ENCODE measurements around the gene GLG1. TPM values are rescaled to one million over a fixed set of nuclear protein-coding genes. Genes with fewer than 3 reads are reported as not detected.

Gene GLG1
- total RNA-seq, 1 experiment from 2014 or later, result 99.1 TPM

DNA sequence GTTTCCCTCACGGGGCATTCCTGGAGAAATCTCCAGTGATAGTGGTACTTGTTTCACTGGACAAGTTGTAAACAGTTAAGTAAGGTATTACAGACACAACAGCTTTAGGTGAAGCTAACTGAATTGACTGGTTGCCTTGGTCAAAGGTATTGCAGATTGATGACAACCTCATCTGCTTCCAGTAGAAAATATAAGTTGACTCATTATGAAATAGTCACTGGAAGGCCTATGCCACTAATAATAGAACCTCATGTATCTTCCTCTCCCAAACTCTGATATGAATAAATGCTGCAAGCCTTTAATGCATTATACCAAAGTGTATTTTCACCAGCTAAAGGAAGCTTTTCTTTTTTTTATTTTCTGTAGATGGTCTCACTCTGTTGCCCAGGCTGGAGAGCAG lies 44.8 kb downstream of the GLG1 start:
- no peak for DNase-seq (ENCODE audit: unreplicated experiment)
- Mint-ChIP-seq H3K36me3 (ENCODE audit: insufficient read depth, unreplicated experiment) (no peaks in the 10 kb centered on the region), H3K4me1 (ENCODE audit: insufficient read depth, unreplicated experiment) (peaks cover 10% of the 10 kb centered on the region), H3K27ac (ENCODE audit: low read depth, unreplicated experiment) (no peak overlapping the region), H3K27me3 (ENCODE audit: insufficient read depth, unreplicated experiment) (no peaks in the 10 kb centered on the region), H3K9me3 (ENCODE audit: unreplicated experiment) (no peaks in the 10 kb centered on the region), H3K4me3 (ENCODE audit: unreplicated experiment) (no peak overlapping the region)
- intact Hi-C loops (cut with micrococcal nuclease), result no loop called here
- no TSS peak for BruUV-seq (replicated peaks)
- POLR2A ChIA-PET, result interaction anchor here (0.7 to 1.9 kb wide), 4 partner anchors 9 to 452 kb away, joined by 4 to 11 read pairs (median 4); partner anchors contain the start of gene GLG1
- no peak for TF ChIP-seq CTCF (IDR thresholded peaks at IDR 0.05; ENCODE audit: unreplicated experiment)
- CTCF ChIA-PET, result interaction anchor here (0.6 to 1.8 kb wide), 4 partner anchors 10 to 49 kb away, joined by 3 to 6 read pairs (median 4); no protein-coding TSS in a partner anchor

- ChIA-PET CTCF (interaction anchor here (0.6 to 1.4 kb wide), 2 partner anchors 12 to 17 kb away, joined by 4 to 6 read pairs; no protein-coding TSS in a partner anchor), POLR2A (interaction anchor here (0.6 to 1.9 kb wide), 4 partner anchors 10 to 453 kb away, joined by 3 to 5 read pairs (median 4); partner anchors contain the start of gene GLG1)
- no peak overlapping the region for H3K27ac Mint-ChIP-seq (ENCODE audit: low read depth, unreplicated experiment)
- no peaks in the 10 kb centered on the region for H3K36me3 Mint-ChIP-seq (ENCODE audit: insufficient read depth, unreplicated experiment)
- intact Hi-C loops (cut with micrococcal nuclease), result no loop called here
- no peaks in the 10 kb centered on the region for H3K9me3 Mint-ChIP-seq (ENCODE audit: unreplicated experiment)
- DNase-seq (ENCODE audit: unreplicated experiment), result no peak
- TF ChIP-seq CTCF (IDR thresholded peaks at IDR 0.05; ENCODE audit: unreplicated experiment), result no peak
- no peak overlapping the region for H3K4me3 Mint-ChIP-seq (ENCODE audit: unreplicated experiment)
- no TSS peak for BruUV-seq (replicated peaks)
- peaks cover 10% of the 10 kb centered on the region for H3K4me1 Mint-ChIP-seq (ENCODE audit: insufficient read depth, unreplicated experiment)
- no peaks in the 10 kb centered on the region for H3K27me3 Mint-ChIP-seq (ENCODE audit: insufficient read depth, unreplicated experiment)
These were observed 45.3 kb downstream of the GLG1 start for GRCh38 chr16:74561626-74562025.

DNA sequence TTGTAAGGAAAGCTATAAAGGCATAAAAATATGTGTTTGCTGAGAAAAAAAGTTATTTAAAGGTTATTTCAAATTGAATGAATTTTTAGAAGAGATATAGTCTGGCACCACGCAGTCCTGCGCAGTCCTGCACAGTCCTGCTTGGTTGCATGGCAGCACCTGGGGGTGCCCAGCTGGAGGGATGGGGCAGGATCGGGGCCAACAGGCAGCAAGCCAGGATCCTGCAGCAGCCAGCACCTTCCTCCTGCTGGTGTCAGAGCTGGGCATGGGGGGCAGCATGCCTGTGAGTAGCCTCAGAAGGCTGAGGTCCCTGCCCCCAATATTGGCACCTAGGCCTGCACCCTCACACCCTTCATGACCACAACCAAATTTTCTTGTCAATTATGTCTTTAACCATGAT lies 46.0 kb downstream of the GLG1 start:
- no TSS peak for BruUV-seq (replicated peaks)
- CTCF ChIA-PET, result no interaction called here

DNA sequence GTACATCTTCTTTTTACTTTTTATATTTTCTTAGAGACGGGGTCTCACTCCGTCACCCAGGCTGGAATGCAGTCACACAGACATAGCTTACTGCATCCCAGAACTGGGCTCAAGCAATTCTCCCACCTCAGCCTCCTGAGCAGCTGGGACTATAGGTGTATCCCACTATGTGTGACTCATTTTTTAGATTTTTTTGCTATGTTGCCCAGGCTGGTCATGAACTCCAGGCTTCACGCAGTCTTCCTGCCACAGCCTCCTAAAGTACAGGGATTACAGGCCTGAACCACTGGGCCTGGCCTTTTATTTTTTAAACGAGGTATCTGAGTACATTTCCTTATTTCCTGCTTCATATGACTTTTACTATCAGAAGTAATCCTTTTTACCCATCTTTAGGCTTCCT lies 48.0 kb downstream of the GLG1 start:
- H3K4me3 Mint-ChIP-seq (ENCODE audit: unreplicated experiment), result no peak overlapping the region
- ChIA-PET POLR2A (interaction anchor here (0.7 kb wide), 1 partner anchor 48 kb away, joined by 5 read pairs; the partner anchor contains the start of gene GLG1), CTCF (interaction anchor here (0.6 to 0.7 kb wide), 2 partner anchors 109 to 116 kb away, joined by 3 to 4 read pairs; no protein-coding TSS in a partner anchor)
- no peaks in the 10 kb centered on the region for H3K27me3 Mint-ChIP-seq (ENCODE audit: insufficient read depth, unreplicated experiment)
- H3K4me1 Mint-ChIP-seq (ENCODE audit: insufficient read depth, unreplicated experiment), result peaks cover 2% of the 10 kb centered on the region
- H3K36me3 Mint-ChIP-seq (ENCODE audit: insufficient read depth, unreplicated experiment), result no peaks in the 10 kb centered on the region
- DNase-seq (ENCODE audit: unreplicated experiment), result no peak
- TF ChIP-seq CTCF (IDR thresholded peaks at IDR 0.05; ENCODE audit: unreplicated experiment), result no peak
- H3K9me3 Mint-ChIP-seq (ENCODE audit: unreplicated experiment), result no peaks in the 10 kb centered on the region
- BruUV-seq (replicated peaks), result no TSS peak
- no peak overlapping the region for H3K27ac Mint-ChIP-seq (ENCODE audit: low read depth, unreplicated experiment)
- intact Hi-C loops (cut with micrococcal nuclease), result no loop called here

More for the DNA sequence above, 46.0 kb downstream of the GLG1 start:
- no peaks in the 10 kb centered on the region for H3K27me3 Mint-ChIP-seq (ENCODE audit: insufficient read depth, unreplicated experiment)
- peaks cover 10% of the 10 kb centered on the region for H3K4me1 Mint-ChIP-seq (ENCODE audit: insufficient read depth, unreplicated experiment)
- intact Hi-C loops (cut with micrococcal nuclease), result no loop called here
- no peak overlapping the region for H3K27ac Mint-ChIP-seq (ENCODE audit: low read depth, unreplicated experiment)
- H3K4me3 Mint-ChIP-seq (ENCODE audit: unreplicated experiment), result no peak overlapping the region
- DNase-seq (ENCODE audit: unreplicated experiment), result no peak
- no peak for TF ChIP-seq CTCF (IDR thresholded peaks at IDR 0.05; ENCODE audit: unreplicated experiment)
- no peaks in the 10 kb centered on the region for H3K36me3 Mint-ChIP-seq (ENCODE audit: insufficient read depth, unreplicated experiment)
- H3K9me3 Mint-ChIP-seq (ENCODE audit: unreplicated experiment), result no peaks in the 10 kb centered on the region
- POLR2A ChIA-PET, result interaction anchor here (0.6 to 0.9 kb wide), 3 partner anchors 8 to 81 kb away, joined by 3 to 6 read pairs (median 5); no protein-coding TSS in a partner anchor

All from MCF 10A (cell line).